ENCODE data around the gene RNF7. TPM values are rescaled to one million over a fixed set of nuclear protein-coding genes. Genes with fewer than 3 reads are reported as not detected.

RNF7 gene
- total RNA-seq, 2 experiments from 2014 or later = 52.5 to 53.9 TPM

DNA sequence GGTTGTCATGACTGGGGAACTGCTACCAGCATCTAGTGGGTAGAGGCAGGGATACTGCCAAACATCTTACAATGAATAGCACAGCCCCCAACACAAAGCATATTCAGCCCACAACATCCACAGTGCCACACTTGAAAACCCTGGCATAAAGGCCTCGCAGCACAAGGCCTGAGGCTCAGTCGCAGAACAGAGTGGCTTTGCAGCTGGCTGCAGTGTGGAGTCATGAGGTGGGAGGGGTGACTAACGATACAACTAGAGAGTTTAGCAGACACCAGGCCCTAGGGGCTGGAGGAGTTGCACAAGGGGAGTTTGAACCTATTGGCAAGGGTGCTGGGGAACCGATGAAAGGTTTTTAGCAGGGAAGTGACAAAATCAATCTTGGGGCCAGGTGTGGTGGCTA lies 57.2 kb downstream of the RNF7 start:
- peaks cover 41% of the 10 kb centered on the region for H3K4me1 Mint-ChIP-seq
- H3K9me3 Mint-ChIP-seq = no peaks in the 10 kb centered on the region
- ATAC-seq (ENCODE audit: low read depth) (no peak), DNase-seq (peak; percentile 28)
- POLR2A ChIA-PET = interaction anchor here (2.9 kb wide), 1 partner anchor 80 kb away, joined by 13 read pairs; no protein-coding TSS in a partner anchor
- peaks cover 2% of the 10 kb centered on the region for H3K36me3 Mint-ChIP-seq
- no peak overlapping the region for H3K4me3 Mint-ChIP-seq
- peaks cover 2% of the 10 kb centered on the region for H3K27me3 Mint-ChIP-seq
- peak overlapping the region; percentile 98 for H3K27ac Mint-ChIP-seq

GRCh38 chr3:141795741-141796080 lies 57.6 kb downstream of the RNF7 start:
- Mint-ChIP-seq H3K27ac (peak overlapping the region; percentile 98), H3K36me3 (peaks cover 2% of the 10 kb centered on the region), H3K4me1 (peaks cover 41% of the 10 kb centered on the region), H3K9me3 (peaks cover 3% of the 10 kb centered on the region), H3K27me3 (peaks cover 2% of the 10 kb centered on the region), H3K4me3 (no peak overlapping the region)
- no peak for ATAC-seq (ENCODE audit: low read depth)
- DNase-seq = no peak
- POLR2A ChIA-PET = interaction anchor here (2.9 kb wide), 1 partner anchor 80 kb away, joined by 13 read pairs; no protein-coding TSS in a partner anchor

GRCh38 chr3:141796081-141796888 lies 58.2 kb downstream of the RNF7 start:
- peak; percentile 79 for ATAC-seq (ENCODE audit: low read depth)
- peaks cover 2% of the 10 kb centered on the region for H3K27me3 Mint-ChIP-seq
- H3K4me1 Mint-ChIP-seq = peaks cover 41% of the 10 kb centered on the region
- POLR2A ChIA-PET = interaction anchor here (0.6 to 2.9 kb wide), 5 partner anchors 8 to 79 kb away, joined by 3 to 25 read pairs (median 6); partner anchors contain the start of gene RNF7
- peak overlapping the region; percentile 90 for H3K4me3 Mint-ChIP-seq
- H3K27ac Mint-ChIP-seq = peak overlapping the region; percentile 98
- H3K9me3 Mint-ChIP-seq = peaks cover 3% of the 10 kb centered on the region
- DNase-seq = peak; percentile 63
- peaks cover 2% of the 10 kb centered on the region for H3K36me3 Mint-ChIP-seq

Other genes starting within 250 kb of the RNF7 start
- gene GRK7, start 25.1 kb downstream of the RNF7 start, total RNA-seq = not detected
- 10 to 100 TPM; 63.2 to 66.2 TPM for gene ATP1B3, start 138.3 kb downstream of the RNF7 start, total RNA-seq